K562 (cell line): ENCODE data around the gene ANKLE1. TPM values are rescaled to one million over a fixed set of nuclear protein-coding genes. Genes with fewer than 3 reads are reported as not detected.

Experiments
- ARID2 ChIP-seq: fragments of 450-650 bp; IDR thresholded peaks from 2 replicates; pipeline ENCODE4 v1.6.1; 2017; ENCODE audit warnings: antibody characterized with exemption, mild to moderate bottlenecking
- ATF6 ChIP-seq: sonication (generic); formaldehyde crosslinking; IDR thresholded peaks from 2 replicates; pipeline ENCODE4 v1.4.0; 2020; ENCODE audit warnings: mild to moderate bottlenecking, missing genetic modification reagents
- CBX8 ChIP-seq: fragments of 200-600 bp; sonication (generic); IDR thresholded peaks from 2 replicates; pipeline ENCODE4 v1.6.1; 2012; ENCODE audit warnings: borderline replicate concordance, mixed run types, low read depth, mild to moderate bottlenecking, moderate library complexity, mixed read lengths, low read length, control low read depth, inconsistent platforms; ENCODE audit not compliant: poor library complexity, severe bottlenecking; ENCODE audit errors: extremely low read depth
- CGGBP1 ChIP-seq: fragments of 250-450 bp; sonication (Bioruptor Pico); IDR thresholded peaks from 2 replicates; pipeline ENCODE4 v1.9.0; 2021; ENCODE audit warnings: mild to moderate bottlenecking
- CTBP1 ChIP-seq: fragments of 450-650 bp; IDR thresholded peaks from 2 replicates; pipeline ENCODE4 v1.6.1; 2016; ENCODE audit warnings: borderline replicate concordance
- E2F4 ChIP-seq: sonication (generic); formaldehyde crosslinking; IDR thresholded peaks from 2 replicates; pipeline ENCODE4 v1.8.0; 2022; ENCODE audit warnings: mild to moderate bottlenecking, low read depth, missing genetic modification reagents
- FIP1L1 ChIP-seq: fragments of 200-400 bp; formaldehyde crosslinking; IDR thresholded peaks from 2 replicates; pipeline ENCODE4 v1.6.1; 2018; ENCODE audit warnings: mild to moderate bottlenecking, low read depth, low read length; ENCODE audit not compliant: poor library complexity, severe bottlenecking
- GMEB1 ChIP-seq: fragments of 250-450 bp; sonication (Bioruptor Pico); IDR thresholded peaks from 2 replicates; pipeline ENCODE4 v1.4.0; 2020; ENCODE audit warnings: mild to moderate bottlenecking
- GTF2F1 ChIP-seq: IDR thresholded peaks from 2 replicates; pipeline ENCODE4 v1.6.1; 2011; ENCODE audit warnings: low read depth, low read length, improper control_type of control experiment
- HMG20A ChIP-seq: fragments of 450-650 bp; formaldehyde crosslinking; conservative IDR thresholded peaks from 2 replicates; pipeline ENCODE4 v1.4.0; 2020; ENCODE audit warnings: mild to moderate bottlenecking, mixed read lengths
- KLF6 ChIP-seq: fragments of 250-450 bp; sonication (Bioruptor Pico); IDR thresholded peaks from 2 replicates; pipeline ENCODE4 v1.4.0; 2020; ENCODE audit warnings: mild to moderate bottlenecking, moderate library complexity, borderline replicate concordance
- LEF1 ChIP-seq: fragments of 450-650 bp; IDR thresholded peaks from 2 replicates; pipeline ENCODE4 v1.6.1; 2016; ENCODE audit warnings: mild to moderate bottlenecking
- MED1 ChIP-seq: sonication (generic); formaldehyde crosslinking; IDR thresholded peaks from 2 replicates; pipeline ENCODE4 v1.8.1; 2023; ENCODE audit warnings: missing genetic modification reagents, borderline replicate concordance
- POLR2H ChIP-seq: IDR thresholded peaks from 2 replicates; pipeline ENCODE4 v1.6.1; 2016; ENCODE audit warnings: missing genetic modification characterization, low read depth, mild to moderate bottlenecking, control low read depth, missing compliant biosample characterization, moderate library complexity
- SMARCC2 ChIP-seq: fragments of 450-650 bp; IDR thresholded peaks from 2 replicates; pipeline ENCODE4 v1.6.1; 2017; ENCODE audit warnings: antibody characterized with exemption, moderate library complexity, mild to moderate bottlenecking, low read depth
- TFAM ChIP-seq: fragments of 250-450 bp; sonication (Bioruptor Pico); conservative IDR thresholded peaks from 2 replicates; pipeline ENCODE4 v1.5.0; 2021; ENCODE audit warnings: mild to moderate bottlenecking, moderate library complexity
- WHSC1 ChIP-seq: IDR thresholded peaks from one replicate; pipeline ENCODE4 v1.6.1; 2012; ENCODE audit warnings: low read length, control low read depth, inconsistent platforms
- ZBTB17 ChIP-seq: fragments of 450-650 bp; formaldehyde crosslinking; IDR thresholded peaks from 2 replicates; pipeline ENCODE4 v1.4.0; 2020; ENCODE audit warnings: mild to moderate bottlenecking
- ZNF24 ChIP-seq: fragments of 450-650 bp; IDR thresholded peaks from 2 replicates; pipeline ENCODE4 v1.6.1; 2016
- ZNF431 ChIP-seq: sonication (generic); formaldehyde crosslinking; IDR thresholded peaks from 2 replicates; pipeline ENCODE4 v1.8.0; 2022; ENCODE audit warnings: mild to moderate bottlenecking, missing genetic modification reagents
- ZNF584 ChIP-seq: fragments of 200-800 bp; sonication (Bioruptor generic); IDR thresholded peaks from 2 replicates; pipeline ENCODE4 v1.6.1; 2016; ENCODE audit warnings: low read depth, mild to moderate bottlenecking, missing genetic modification characterization, missing compliant biosample characterization
- ZNF644 ChIP-seq: fragments of 200-800 bp; sonication (Bioruptor generic); IDR thresholded peaks from 2 replicates; pipeline ENCODE4 v1.6.1; 2016; ENCODE audit warnings: low read depth, missing genetic modification characterization, missing compliant biosample characterization
- ZNF764 ChIP-seq: fragments of 250-450 bp; sonication (Bioruptor Pico); IDR thresholded peaks from 2 replicates; pipeline ENCODE4 v1.4.0; 2020; ENCODE audit warnings: low read depth, mild to moderate bottlenecking, moderate library complexity
- polyA plus RNA-seq, 8 experiments: library from polyadenylated mRNA; depleted of rRNA in 4 of 8; stranded (reverse) in 5 of 8; unstranded in 3 of 8; fragments of >200 nt; fragmentation: Nextera tagmentation in 2 of 8; fragmentation: Illumina TruSeq in 1 of 8; extraction: Ambion mirVana in 2 of 8; extraction: Trizol in 1 of 8; gene quantifications; 2 replicates each; pipeline versions ENCODE4 v1.2.1 to v1.2.3, GENCODE V29; 2011 to 2014; ENCODE audit warnings: inconsistent platforms in 1 of 8, missing spikeins in 1 of 8
- total RNA-seq, 7 experiments: library from RNA; depleted of rRNA in 6 of 7; stranded (reverse); fragments of >200 nt in 6 of 7; fragmentation: Illumina TruSeq in 2 of 7; extraction: Trizol in 2 of 7; gene quantifications; 2 replicates each; pipeline versions ENCODE4 v1.2.1 to v1.2.3, GENCODE V29; 2011 to 2021; ENCODE audit warnings: low replicate concordance in 1 of 7

The ANKLE1 gene
- total and polyA plus RNA-seq, 9 of the 15 experiments (the other 6 are each of a cell fraction or from before 2014, with no cell fraction given): 0.63 to 9.2 (median 2.9) TPM

GRCh38 chr19:17309198-17309964 is 27.7 kb downstream of the ANKLE1 start, which contains the start of gene DDA1 (continued):
- no peak for TF ChIP-seq GTF2F1
- no peak for TF ChIP-seq ATF6 (CRISPR knock-in tag)
- TF ChIP-seq CBX8: no peak
- TF ChIP-seq TFAM (CRISPR knock-in tag): no peak
- TF ChIP-seq ZNF644: no peak
- TF ChIP-seq MED1 (CRISPR knock-in tag): no peak
- TF ChIP-seq ZNF584 (CRISPR knock-in tag): peak; percentile 9; the same call in 1 of the 2 replicates
- TF ChIP-seq FIP1L1: no peak
- TF ChIP-seq CGGBP1 (CRISPR knock-in tag): no peak
- no peak for TF ChIP-seq POLR2H
- no peak for TF ChIP-seq ZNF24
- TF ChIP-seq HMG20A (CRISPR knock-in tag): no peak
- TF ChIP-seq GMEB1 (CRISPR knock-in tag): no peak
- peak; percentile 50; the same call in 1 of the 2 replicates for TF ChIP-seq CTBP1
- TF ChIP-seq WHSC1: no peak
- TF ChIP-seq SMARCC2: no peak
- no peak for TF ChIP-seq ZNF431 (CRISPR knock-in tag)
- TF ChIP-seq ZBTB17 (CRISPR knock-in tag): no peak
- no peak; the same call in 1 of the 2 replicates for TF ChIP-seq LEF1
- TF ChIP-seq E2F4: no peak
- TF ChIP-seq ZNF764 (CRISPR knock-in tag): no peak
- 0 out of 2 replicates have a peak, but pooled peaks have one; percentile 11 for TF ChIP-seq KLF6 (CRISPR knock-in tag)
- TF ChIP-seq ARID2: no peak
